Stimulated activated naive CD8-positive, alpha-beta T cell treated with anti-CD3 and anti-CD28 coated beads, Interleukin-15, Interleukin-2, amounts not matched to agents 100 U/mL and 50 U/mL, for 24 hours (primary cell): ENCODE results near the gene RAB5B.
"Not testable (repeated sequence)": the region's sequence is repeated elsewhere in the genome, so short reads cannot be mapped to it uniquely, and the experiment has no call there.

Experiments
- ATAC-seq: fragments of 150-1000 bp; cut with Tn5 transposase; one replicate; pipeline ENCODE4 v1.10.0; 2021
- DNase-seq: peaks from one replicate; pipeline ENCODE4 v3.0.0; 2021

The RAB5B gene

DNA sequence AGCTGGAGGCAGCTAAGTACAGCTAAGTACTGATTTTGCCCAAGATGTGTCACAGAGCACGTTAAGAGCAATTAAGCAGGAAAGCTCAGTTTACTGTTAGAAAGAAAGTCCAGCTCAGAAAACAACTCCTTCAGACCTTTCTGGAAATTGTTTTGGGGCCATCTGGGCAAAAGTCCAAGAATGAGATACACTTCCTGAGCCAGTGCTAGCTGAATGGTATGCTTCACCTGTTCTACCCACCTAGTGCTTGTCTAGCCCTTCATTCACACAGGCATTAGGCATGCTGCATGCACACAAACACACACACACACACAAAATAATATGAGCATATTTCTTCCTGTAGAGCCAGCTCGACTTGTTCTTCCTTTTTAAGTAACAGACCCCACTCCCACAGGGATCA lies 40.3 kb downstream of the RAB5B start:
- DNase-seq, result no peak
- ATAC-seq, result no peak

DNA sequence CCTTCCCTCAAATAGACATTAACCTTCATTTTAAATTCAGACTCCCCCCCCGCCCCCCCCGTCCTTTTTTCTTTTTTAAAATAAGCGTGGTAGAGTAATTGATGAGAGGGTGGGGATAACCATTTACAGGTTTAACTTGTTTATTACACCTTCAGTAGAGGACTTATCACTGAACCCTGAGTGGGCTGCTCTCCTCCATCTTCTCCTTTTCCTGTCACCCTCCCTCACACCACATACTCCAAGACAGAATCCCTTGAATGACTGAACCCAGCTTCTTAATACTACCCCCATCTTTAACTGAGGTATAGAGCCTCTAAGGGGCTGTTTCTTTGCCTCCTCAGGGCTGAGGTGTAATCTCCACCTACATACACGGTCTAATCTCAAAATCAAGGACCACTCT lies 43.3 kb downstream of the RAB5B start:
- no peak for DNase-seq

DNA sequence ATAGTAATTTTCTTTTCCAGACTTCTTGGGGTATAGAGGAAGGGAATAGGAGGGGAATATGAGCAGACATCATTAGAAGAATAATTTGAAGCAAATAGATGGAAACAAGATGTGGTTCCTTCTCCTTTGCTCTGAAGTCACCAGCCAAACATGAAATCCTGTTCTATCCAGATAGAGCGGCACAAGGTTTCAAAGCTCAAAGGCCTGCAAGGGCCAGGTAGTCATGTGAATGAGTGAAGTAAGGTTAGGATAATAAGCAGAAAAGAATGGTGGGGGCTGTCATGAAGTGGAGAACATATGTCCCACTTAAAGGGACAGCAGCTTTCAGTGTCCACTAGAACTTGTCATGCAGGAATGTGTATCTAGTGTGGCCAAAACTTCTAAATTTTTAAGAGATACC lies 44.5 kb downstream of the RAB5B start:
- ATAC-seq, result no peak
- no peak for DNase-seq

More for the DNA sequence above, 43.3 kb downstream of the RAB5B start:
- no peak for ATAC-seq

DNA sequence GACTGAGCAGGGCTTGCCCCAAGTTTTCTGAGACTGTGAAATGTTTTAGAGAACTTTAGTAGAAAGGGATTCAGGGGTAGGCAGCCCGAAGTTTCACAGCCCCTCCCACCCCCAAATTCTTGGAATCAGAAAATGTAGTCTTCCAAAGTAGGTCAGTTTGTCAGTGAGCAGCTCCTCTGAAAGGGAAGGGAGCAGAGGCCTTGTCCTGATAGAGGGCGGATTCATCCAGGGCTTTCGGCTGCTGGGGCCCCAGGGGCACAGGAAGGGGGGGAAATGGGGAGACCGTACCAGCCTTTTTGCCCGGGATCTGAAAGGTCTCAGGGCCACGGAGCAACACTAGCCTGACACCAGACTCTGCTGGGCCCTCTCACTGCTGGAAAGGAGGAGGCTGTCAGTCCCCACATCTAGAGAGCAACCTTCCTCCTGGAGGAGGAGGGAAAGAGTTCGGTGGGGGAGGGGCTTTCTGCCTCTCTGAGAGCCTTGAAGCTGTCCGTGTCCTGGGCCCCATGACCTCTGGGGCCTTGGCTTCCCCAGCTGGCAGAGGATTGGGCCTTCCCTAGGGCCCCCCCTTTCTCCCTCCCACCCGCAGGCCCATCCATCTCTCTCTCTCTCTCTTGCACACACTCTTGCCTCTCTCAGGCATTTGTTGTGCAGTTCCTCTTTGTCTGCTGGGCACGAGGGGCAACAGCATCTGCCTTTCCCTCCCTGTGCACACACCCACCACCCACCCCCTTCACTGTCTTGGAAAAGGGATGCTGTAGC lies 46.7 kb downstream of the RAB5B start, which contains the start of gene IKZF4:
IKZF4 (plus strand) TSS at position 621 of the 762 bp plus-strand sequence. CDS start 451 bp downstream, outside the sequence.
- DNase-seq, result peak; percentile 51
- peak; percentile 51 for ATAC-seq

DNA sequence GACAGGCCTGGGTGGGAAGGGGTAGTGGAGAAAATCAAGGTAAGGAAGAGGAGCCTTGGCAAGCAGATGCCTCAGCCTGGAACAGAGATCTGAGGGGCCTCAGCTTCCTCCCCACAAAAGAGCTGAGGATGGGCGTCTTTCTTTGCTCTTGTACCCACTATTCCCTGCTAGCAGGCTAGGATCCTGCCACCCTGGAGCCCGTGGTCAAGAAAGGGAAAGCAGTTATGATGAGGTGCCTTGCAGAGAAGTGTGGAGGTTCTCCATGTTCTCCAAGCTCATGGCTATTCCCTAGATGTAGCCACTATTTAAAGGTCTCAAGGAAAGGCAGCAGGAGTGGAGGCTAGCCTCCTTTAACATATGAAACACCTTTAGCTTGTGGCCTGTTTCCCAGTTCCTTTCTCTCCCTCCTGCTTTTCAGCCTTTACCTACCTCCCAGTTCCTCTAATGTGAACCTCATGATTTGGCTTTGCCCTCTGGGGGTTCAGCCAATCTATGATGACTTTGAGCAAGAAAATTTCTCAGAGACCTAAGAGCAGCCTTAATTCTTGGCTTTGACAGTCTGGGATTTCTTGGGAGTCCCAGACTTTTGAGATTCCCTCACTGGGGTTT lies 48.1 kb downstream of the RAB5B start:
- ATAC-seq (no peak), DNase-seq (no peak)

DNA sequence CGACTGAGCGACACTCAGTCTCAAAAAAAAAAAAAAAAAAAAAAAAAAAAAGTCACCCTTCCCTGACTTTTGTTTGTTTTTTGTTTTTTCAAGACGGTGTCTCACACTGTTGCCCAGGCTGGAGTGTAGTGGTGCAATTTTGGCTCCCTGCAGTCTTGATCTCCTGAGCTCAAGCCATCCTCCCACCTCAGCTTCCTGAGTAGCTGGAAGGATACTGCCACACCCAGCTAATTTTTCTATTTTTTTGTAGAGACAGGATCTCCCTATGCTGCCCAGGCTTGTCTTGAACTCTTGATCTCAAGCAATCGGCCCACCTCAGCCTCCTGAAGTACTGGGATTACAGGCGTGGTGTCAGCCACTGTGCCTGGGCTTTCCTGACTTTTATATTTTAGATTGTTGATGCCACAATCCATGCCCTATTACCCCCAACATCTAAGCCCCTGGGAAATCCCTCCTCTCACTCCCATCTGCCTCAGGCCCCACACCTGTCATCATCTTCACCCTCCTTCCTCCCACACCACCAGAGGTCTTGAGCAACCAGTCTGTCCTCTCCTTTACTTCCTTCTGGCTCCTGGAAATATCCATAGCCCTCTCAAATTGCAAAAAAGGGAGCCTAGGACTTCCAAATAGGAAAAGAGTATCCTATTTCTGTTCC lies 54.8 kb downstream of the RAB5B start:
- ATAC-seq (no peak), DNase-seq (no peak)

DNA sequence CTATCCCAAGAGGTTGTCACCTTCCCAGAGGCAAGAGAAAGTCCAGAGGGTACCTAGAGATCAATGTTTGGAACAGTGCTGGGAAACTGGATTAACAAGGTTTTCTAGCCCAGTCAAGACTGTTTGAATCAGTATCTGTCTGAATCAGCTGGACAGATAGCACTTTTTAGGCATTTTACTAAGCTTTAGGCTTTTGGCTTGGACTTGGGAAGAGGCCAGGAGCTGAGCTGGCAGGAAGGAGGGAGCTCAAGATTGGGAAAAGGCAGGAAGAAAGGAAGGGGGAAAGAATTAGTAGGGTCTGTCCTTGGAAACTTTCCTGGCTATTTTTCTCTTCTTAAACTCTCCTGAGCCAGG lies 55.3 kb downstream of the RAB5B start:
- no peak for ATAC-seq
- no peak for DNase-seq

DNA sequence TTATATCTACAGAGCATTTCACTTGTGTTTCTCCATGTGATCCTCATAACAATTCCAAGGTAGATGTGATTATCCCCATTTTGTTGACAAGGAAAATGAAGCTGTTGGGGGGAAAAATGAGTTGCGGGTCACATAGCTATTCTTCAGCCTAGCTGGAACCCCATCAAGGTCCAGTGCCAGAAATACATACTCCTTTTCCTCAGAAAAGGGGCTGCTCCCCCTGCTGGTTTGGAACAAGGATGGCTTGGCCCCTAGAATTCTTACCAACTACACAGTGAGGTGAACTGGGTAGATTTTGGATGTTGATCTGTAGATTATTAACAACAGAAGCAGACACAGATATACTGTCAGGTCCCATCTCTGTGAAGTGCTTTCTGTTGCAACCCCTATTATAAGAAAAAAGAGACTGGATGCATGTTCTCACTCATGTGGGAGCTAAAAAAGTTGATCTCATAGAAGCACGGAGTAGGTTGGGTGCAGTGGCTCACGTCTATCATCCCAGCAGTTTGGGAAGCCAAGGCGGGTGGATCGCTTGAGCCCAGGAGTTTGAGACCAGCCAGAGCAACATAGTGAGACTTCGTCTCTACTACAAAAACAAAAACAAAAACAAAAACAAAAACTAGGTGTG lies 55.9 kb downstream of the RAB5B start:
- DNase-seq (peak; percentile 56), ATAC-seq (no peak)

DNA sequence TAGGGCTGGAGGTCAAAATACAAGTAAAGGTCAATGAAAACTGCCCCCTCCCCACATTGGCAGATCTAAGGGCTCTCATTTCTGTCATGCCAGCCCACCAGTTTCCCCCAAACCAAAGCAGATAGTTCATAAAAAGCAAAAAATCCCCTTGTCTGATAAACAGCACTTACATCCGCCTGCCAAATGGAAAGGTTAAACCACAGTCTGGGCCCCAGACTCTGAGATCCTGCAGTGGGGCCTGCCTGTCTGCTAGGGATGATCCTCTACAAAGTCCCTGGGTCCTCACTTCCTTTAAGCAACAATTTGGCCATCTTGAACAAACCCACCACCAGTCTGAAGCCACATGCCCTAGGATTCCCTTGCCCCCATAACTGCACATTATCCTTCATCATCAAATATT lies 58.1 kb downstream of the RAB5B start:
- peak; percentile 56 for DNase-seq
- peak; percentile 73 for ATAC-seq

DNA sequence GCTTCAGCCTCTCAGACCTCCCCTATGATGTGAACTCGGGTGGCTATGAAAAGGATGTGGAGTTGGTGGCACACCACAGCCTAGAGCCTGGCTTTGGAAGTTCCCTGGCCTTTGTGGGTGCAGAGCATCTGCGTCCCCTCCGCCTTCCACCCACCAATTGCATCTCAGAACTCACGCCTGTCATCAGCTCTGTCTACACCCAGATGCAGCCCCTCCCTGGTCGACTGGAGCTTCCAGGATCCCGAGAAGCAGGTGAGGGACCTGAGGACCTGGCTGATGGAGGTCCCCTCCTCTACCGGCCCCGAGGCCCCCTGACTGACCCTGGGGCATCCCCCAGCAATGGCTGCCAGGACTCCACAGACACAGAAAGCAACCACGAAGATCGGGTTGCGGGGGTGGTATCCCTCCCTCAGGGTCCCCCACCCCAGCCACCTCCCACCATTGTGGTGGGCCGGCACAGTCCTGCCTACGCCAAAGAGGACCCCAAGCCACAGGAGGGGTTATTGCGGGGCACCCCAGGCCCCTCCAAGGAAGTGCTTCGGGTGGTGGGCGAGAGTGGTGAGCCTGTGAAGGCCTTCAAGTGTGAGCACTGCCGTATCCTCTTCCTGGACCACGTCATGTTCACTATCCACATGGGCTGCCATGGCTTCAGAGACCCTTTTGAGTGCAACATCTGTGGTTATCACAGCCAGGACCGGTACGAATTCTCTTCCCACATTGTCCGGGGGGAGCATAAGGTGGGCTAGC lies 60.9 kb downstream of the RAB5B start:
- ATAC-seq (peak; percentile 71), DNase-seq (peak; percentile 61)

DNA sequence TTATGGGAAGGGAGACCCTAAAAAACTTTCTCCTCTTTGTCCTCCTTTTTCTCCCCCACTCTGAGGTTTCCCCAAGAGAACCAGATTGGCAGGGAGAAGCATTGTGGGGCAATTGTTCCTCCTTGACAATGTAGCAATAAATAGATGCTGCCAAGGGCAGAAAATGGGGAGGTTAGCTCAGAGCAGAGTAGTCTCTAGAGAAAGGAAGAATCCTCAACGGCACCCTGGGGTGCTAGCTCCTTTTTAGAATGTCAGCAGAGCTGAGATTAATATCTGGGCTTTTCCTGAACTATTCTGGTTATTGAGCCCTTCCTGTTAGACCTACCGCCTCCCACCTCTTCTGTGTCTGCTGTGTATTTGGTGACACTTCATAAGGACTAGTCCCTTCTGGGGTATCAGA lies 63.3 kb downstream of the RAB5B start:
- DNase-seq, result no peak
- ATAC-seq, result no peak

DNA sequence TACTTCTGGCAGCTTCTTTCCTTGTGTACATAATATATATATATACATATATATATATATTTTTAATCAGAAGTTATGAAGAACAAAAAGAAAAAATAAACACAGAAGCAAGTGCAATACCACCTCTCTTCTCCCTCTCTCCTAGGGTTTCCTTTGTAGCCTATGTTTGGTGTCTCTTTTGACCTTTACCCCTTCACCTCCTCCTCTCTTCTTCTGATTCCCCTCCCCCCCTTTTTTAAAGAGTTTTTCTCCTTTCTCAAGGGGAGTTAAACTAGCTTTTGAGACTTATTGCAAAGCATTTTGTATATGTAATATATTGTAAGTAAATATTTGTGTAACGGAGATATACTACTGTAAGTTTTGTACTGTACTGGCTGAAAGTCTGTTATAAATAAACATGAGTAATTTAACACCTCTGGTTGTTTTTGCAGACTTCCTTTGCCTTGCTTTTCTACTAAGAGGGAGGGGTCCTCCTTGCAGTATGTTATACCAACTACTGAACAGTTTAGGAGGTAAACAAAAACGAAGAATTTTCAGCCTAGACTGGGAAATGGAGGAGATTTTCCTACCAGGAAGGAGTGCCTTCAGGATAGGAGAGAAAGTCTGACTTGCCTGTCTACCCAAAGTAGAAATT lies 64.3 kb downstream of the RAB5B start:
- DNase-seq, result no peak
- ATAC-seq, result no peak

DNA sequence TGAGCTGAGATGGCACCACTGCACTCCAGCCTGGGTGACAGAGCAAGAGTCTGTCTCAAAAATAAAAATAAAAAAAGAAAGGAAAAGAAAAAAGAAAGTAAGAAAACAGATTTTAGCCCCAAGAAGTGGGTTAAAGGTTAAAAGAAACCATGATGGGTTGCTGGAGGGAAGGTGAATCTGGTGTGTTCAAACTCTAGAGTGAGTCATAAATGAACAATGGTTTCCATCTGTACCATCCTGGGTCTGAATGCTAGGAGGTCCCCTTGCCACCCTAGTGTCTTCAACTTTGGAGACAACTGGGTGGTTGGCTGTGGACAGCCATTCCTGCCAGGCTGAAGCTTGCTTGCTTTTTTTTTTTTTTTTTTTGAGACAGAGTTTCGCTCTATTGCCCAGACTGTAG lies 66.3 kb downstream of the RAB5B start:
- ATAC-seq (peak; percentile 77), DNase-seq (peak; percentile 32)

DNA sequence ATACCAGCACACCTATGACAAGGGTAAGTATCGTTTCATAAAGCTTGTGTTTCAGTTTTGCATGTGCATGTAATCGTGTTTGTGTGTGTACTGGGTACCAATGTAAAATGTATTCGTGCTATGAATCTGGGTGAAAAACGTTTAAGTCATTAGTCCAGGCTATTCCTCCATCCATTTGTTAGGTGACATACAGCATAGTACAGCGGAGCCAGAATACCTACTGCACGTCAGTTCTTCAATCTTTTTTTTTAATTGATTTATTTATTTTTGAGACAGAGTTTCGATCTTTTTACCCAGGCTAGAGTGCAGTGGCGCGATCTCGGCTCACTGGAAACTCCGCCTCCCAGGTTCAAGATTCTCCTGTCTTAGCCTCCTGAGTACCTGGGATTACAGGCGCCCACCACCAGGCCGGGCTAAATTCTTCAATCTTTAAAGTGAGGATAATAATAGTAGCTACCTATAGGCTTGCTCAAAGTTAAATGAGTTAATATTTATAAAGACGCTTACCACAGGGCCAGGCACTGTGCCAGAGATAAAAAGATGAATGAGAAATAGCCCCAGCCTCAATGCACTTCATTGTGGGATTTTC lies 67.2 kb downstream of the RAB5B start:
- ATAC-seq (no peak), DNase-seq (peak; percentile 16)

DNA sequence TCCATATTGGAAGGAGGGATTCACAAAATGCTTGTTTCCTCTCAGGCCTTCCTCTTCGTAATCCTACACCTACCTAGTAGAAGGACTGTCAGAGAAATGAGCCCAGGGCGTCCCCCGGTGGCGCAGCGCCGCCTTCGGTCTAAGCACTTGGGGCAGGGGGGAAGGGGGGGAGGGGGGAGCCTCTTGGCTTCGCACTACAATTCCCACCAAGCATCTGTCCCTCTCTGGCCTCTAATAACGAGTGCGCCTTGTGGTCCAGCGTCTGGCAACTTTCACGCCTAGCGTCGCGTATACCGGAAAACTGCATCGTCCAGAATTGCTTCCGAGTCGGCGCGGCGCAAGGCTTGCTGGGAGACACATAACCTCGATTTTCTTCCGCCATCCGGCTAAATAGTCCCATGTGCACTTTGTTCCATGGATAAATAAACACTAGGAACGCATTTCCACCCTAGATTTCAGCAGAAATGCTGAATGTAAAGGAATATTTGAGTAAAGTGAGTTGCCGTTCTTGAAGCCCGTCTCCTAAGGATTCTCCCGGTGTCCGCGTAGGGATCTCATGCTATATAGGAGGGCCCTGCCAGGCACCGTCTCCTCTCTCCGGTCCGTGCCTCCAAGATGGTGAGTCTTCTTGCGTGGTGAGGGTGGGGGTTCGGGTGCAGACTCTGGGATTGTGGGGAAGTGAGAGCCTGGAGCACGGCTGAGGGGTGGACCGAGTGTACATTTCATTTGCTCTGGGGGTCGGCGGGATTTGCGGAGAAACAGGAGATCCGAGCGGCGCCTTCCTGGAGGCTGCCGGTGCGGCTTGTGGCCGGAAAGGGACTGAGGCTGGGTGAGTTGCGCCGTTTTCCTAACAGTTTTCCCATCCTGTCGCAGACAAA lies 67.9 kb downstream of the RAB5B start, which contains the start of gene RPS26:
RPS26 (plus strand) TSS at position 367 of the 878 bp plus-strand sequence; CDS start at position 616, 249 bp downstream.
- DNase-seq, result peak; percentile 89
- ATAC-seq, result peak; percentile 85

DNA sequence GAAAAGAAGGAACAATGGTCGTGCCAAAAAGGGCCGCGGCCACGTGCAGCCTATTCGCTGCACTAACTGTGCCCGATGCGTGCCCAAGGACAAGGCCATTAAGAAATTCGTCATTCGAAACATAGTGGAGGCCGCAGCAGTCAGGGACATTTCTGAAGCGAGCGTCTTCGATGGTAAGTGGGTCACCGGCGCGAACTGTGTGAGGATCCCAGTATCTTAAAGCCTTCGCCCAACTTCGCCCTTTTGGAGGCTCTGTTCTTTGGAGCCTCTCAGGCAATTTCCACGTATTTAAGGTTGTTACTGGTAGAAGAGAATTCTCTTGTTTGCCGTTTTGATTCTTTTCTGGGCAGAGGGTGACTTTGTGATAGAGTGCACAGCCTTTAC lies 68.5 kb downstream of the RAB5B start:
- ATAC-seq, DNase-seq: not testable (repeated sequence)

DNA sequence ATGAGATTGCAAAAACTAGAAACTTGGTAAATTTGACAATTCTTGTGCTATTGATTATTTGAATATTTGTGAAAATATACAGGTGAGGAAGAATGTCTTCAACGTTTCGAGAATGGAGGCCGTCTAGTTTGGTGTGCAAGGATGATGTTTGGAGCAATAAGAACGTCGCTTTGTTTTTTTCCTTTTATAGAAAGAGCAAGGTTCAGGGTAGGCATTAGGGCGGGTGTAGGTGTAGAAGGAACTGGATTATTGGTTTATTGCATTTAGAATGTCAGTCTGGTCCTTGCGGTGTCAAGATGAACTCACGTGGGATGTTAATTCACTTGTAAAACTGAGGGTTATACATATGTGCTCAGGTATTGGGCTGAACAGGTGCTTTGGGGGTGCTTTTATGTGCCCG lies 69.0 kb downstream of the RAB5B start:
- DNase-seq (no peak), ATAC-seq (no peak)
